Esophagus squamous epithelium (tissue), 4 donors: ENCODE measurements around the gene PAX3.

Source experiments
- POLR2A ChIP-seq, 4 donors: fragments of 450-650 bp; IDR thresholded peaks; one replicate each; pipeline ENCODE4 v1.6.1; 2017; ENCODE audit warnings: antibody characterized with exemption in 4 of 4, mild to moderate bottlenecking in 4 of 4, moderate library complexity in 3 of 4
- TF ChIP-seq, protein P1 (sequence below), 6 experiments: fragments of 450-650 bp in 4 of 6; fragments of 200-600 bp in 2 of 6; sonication (generic) in 2 of 6; IDR thresholded peaks; one replicate each; pipeline ENCODE4 v1.5.1; 2016 to 2019; ENCODE audit warnings: antibody characterized with exemption in 6 of 6, mild to moderate bottlenecking in 4 of 6, moderate library complexity in 4 of 6

DNA sequence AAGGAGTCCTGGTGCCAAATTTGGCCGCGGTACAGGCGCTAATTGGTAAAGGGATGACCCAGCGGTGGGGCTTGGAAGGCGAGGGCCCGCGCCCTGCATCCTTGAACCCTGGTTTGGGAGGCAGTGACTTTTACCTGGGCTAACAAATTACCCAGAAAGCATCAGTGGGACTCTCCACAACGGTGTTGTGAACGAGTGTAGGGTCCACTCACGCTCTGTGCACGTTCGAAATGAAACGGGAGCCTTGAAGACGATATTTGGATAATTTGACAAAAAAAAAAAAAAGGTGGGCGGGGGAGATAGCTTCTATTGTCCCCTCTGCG, 3.0 kb upstream of the PAX3 start:
- TF ChIP-seq, protein P1, sequence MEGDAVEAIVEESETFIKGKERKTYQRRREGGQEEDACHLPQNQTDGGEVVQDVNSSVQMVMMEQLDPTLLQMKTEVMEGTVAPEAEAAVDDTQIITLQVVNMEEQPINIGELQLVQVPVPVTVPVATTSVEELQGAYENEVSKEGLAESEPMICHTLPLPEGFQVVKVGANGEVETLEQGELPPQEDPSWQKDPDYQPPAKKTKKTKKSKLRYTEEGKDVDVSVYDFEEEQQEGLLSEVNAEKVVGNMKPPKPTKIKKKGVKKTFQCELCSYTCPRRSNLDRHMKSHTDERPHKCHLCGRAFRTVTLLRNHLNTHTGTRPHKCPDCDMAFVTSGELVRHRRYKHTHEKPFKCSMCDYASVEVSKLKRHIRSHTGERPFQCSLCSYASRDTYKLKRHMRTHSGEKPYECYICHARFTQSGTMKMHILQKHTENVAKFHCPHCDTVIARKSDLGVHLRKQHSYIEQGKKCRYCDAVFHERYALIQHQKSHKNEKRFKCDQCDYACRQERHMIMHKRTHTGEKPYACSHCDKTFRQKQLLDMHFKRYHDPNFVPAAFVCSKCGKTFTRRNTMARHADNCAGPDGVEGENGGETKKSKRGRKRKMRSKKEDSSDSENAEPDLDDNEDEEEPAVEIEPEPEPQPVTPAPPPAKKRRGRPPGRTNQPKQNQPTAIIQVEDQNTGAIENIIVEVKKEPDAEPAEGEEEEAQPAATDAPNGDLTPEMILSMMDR (IDR thresholded peaks at IDR 0.05): no peak
- TF ChIP-seq POLR2A (IDR thresholded peaks at IDR 0.05): no peak
